Measurements from ENCODE around the gene DYNLL1. TPM values are rescaled to one million over a fixed set of nuclear protein-coding genes. Genes with fewer than 3 reads are reported as not detected.
"Not testable (repeated sequence)": the region's sequence is repeated elsewhere in the genome, so short reads cannot be mapped to it uniquely, and the experiment has no call there.

The DYNLL1 gene
- total RNA-seq, 2 donors from 2014 or later = 115 to 119 TPM

- H3K9me3 Mint-ChIP-seq = no peaks in the 10 kb centered on the region
- peaks cover 24% of the 10 kb centered on the region for H3K4me1 Mint-ChIP-seq (ENCODE audit: low read depth)
- H3K27ac Mint-ChIP-seq = no peak overlapping the region
- H3K36me3 Mint-ChIP-seq (ENCODE audit: insufficient read depth in 2 of 2) = peaks cover 7 to 20% of the 10 kb centered on the region in 2 donors
- ATAC-seq (replicated peaks in 1 of 2) = no peak
- H3K27me3 Mint-ChIP-seq (ENCODE audit: low read depth) = no peaks in the 10 kb centered on the region
- DNase-seq = no peak
- H3K4me3 Mint-ChIP-seq = no peak overlapping the region
Measured at GRCh38 chr12:120500581-120500980, 4.7 kb downstream of the DYNLL1 start.

GRCh38 chr12:120504587-120504986 lies 8.7 kb downstream of the DYNLL1 start:
- H3K27ac Mint-ChIP-seq = no peak overlapping the region
- H3K4me3 Mint-ChIP-seq = no peak overlapping the region
- peaks cover 1 to 7% of the 10 kb centered on the region in 2 donors for H3K36me3 Mint-ChIP-seq (ENCODE audit: insufficient read depth in 2 of 2)
- no peak for ATAC-seq (replicated peaks in 1 of 2)
- no peaks in the 10 kb centered on the region for H3K4me1 Mint-ChIP-seq (ENCODE audit: low read depth)
- no peaks in the 10 kb centered on the region for H3K9me3 Mint-ChIP-seq
- H3K27me3 Mint-ChIP-seq (ENCODE audit: low read depth) = no peaks in the 10 kb centered on the region
- no peak for DNase-seq

DNA sequence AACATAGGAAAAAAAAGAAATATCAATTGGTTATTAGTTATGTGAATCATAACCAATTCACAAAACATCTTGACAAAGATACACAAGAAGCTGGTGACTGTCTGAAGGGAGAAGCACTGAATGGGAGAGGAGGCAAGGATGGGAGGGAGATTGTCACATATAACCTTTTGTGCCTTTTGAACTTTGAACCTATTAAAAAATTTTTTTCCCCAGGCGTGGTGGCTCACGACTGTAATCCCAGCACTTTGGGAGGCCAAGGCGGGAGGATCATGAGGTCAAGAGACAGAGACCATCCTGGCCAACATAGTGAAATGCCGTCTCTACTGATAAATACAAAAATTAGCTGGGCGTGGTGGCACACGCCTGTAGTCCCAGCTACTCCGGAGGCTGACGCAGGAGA lies 12.6 kb downstream of the DYNLL1 start:
- no peaks in the 10 kb centered on the region for H3K4me1 Mint-ChIP-seq (ENCODE audit: low read depth)
- H3K4me3 Mint-ChIP-seq = no peak overlapping the region
- ATAC-seq (replicated peaks in 1 of 2) = no peak
- H3K9me3 Mint-ChIP-seq = no peaks in the 10 kb centered on the region
- H3K27me3 Mint-ChIP-seq (ENCODE audit: low read depth) = no peaks in the 10 kb centered on the region
- no peak overlapping the region for H3K27ac Mint-ChIP-seq
- H3K36me3 Mint-ChIP-seq (ENCODE audit: insufficient read depth in 2 of 2) = peaks cover 0 to 6% of the 10 kb centered on the region in 2 donors
- no peak for DNase-seq

DNA sequence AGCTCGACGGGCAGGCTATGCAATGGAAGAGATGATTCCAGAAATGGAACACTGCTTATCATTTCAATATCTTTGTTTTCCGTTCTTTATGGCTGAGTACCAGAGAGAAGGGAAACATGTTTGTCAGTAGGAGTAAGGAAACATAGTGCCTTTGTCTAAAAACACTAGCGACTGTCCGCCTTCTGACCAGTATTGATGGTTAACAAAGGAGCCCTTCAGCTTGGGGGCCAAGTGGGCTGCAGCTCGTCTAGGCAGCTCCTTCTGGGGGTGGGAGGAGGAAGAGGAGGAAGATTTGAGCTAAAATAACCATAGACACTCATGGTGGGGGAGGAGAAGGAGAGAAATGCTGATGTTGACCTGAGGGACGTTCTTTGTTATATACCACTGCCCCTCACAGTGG lies 18.1 kb downstream of the DYNLL1 start:
- Mint-ChIP-seq H3K27ac (no peak overlapping the region), H3K9me3 (no peaks in the 10 kb centered on the region), H3K4me3 (no peak overlapping the region)

GRCh38 chr12:120515496-120515895 lies 19.6 kb downstream of the DYNLL1 start:
- ATAC-seq (replicated peaks in 1 of 2) (no peak), DNase-seq (no peak)
- Mint-ChIP-seq H3K36me3 (ENCODE audit: insufficient read depth in 2 of 2) (peaks cover 5 to 8% of the 10 kb centered on the region in 2 donors), H3K4me1 (ENCODE audit: low read depth) (no peaks in the 10 kb centered on the region), H3K27me3 (ENCODE audit: low read depth) (no peaks in the 10 kb centered on the region), H3K4me3 (no peak overlapping the region), H3K9me3 (no peaks in the 10 kb centered on the region), H3K27ac (no peak overlapping the region)

More for the DNA sequence above, 18.1 kb downstream of the DYNLL1 start:
- no peak for DNase-seq
- no peaks in the 10 kb centered on the region for H3K27me3 Mint-ChIP-seq (ENCODE audit: low read depth)
- H3K4me1 Mint-ChIP-seq (ENCODE audit: low read depth) = no peaks in the 10 kb centered on the region
- ATAC-seq (replicated peaks in 1 of 2) = no peak
- H3K36me3 Mint-ChIP-seq (ENCODE audit: insufficient read depth in 2 of 2) = peaks cover 5 to 11% of the 10 kb centered on the region in 2 donors

DNA sequence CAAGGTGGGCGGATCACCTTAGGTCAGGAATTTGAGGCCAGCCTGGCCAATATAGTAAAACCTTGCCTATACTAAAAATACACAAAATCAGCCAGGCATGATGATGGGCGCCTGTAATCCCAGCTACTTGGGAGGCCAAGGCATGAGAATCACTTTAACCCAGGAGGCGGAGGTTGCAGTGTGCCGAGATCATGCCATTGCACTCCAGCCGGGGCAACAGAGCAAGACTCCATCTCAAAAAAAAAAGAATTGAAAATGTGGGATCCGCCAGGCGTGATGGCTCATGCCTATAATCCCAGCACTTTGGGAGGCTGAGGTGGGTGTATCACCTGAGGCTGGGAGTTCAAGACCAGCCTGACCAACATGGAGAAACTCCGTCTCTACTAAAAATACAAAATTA lies 23.4 kb downstream of the DYNLL1 start:
- not testable (repeated sequence) for H3K27me3 Mint-ChIP-seq (ENCODE audit: low read depth); H3K4me1 Mint-ChIP-seq (ENCODE audit: low read depth); H3K4me3 Mint-ChIP-seq; H3K36me3 Mint-ChIP-seq (ENCODE audit: insufficient read depth in 2 of 2); DNase-seq; H3K27ac Mint-ChIP-seq; ATAC-seq (replicated peaks in 1 of 2); H3K9me3 Mint-ChIP-seq

GRCh38 chr12:120522568-120522967 lies 26.7 kb downstream of the DYNLL1 start:
- Mint-ChIP-seq H3K4me1 (ENCODE audit: low read depth) (no peaks in the 10 kb centered on the region), H3K36me3 (ENCODE audit: insufficient read depth in 2 of 2) (peaks cover 0 to 4% of the 10 kb centered on the region in 2 donors), H3K27ac (no peak overlapping the region), H3K4me3 (no peak overlapping the region), H3K9me3 (no peaks in the 10 kb centered on the region), H3K27me3 (ENCODE audit: low read depth) (no peaks in the 10 kb centered on the region)
- no peak for DNase-seq
- no peak for ATAC-seq (replicated peaks in 1 of 2)

DNA sequence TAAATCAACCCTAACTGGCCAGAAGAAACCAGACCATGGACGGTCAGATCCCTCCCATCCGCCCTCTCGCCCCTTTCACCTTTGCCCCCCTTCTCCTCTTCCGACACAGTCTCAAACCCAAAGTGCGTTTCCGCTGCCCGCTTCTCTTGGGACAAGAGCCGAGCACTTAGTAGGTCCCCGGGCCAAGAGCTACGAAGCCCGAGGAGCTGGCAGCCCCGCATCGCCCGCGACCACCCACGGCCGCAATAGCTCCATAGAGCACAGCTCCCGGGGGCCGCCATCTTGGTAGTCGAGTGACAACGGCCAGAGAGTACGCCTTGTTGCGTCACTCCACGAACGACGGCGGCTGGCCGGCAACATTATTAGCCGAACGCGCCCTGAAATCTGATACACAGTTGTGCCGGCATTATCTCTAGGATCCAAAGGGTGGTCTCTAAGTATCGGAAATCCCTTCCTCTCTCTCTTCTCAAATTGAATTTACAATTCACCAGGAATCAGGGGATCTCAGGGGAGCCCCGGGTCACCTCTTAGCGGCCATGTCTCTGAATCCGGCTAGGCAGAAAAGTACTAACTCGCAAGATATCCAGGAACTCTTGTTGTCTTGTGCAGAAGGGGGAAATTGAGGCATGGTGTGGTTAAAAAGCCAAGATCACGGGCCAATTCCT lies 33.1 kb downstream of the DYNLL1 start, which contains the start of gene COQ5:
Gene COQ5 (minus strand): TSS at position 298 of the 665 bp plus-strand sequence. CDS start 17 bp downstream, at position 281.
- Mint-ChIP-seq H3K9me3 (no peaks in the 10 kb centered on the region), H3K27ac (peak within 1 kb of the TSS; percentile 100), H3K27me3 (ENCODE audit: low read depth) (no peaks in the 10 kb centered on the region), H3K36me3 (ENCODE audit: insufficient read depth in 2 of 2) (peaks cover 0 to 5% of the 10 kb centered on the region in 2 donors), H3K4me3 (peak within 1 kb of the TSS; percentile 99 to 100), H3K4me1 (ENCODE audit: low read depth) (peaks cover 23% of the 10 kb centered on the region)
- peak; percentile 86 to 87 for DNase-seq
- peak; percentile 96 for ATAC-seq (replicated peaks in 1 of 2)

DNA sequence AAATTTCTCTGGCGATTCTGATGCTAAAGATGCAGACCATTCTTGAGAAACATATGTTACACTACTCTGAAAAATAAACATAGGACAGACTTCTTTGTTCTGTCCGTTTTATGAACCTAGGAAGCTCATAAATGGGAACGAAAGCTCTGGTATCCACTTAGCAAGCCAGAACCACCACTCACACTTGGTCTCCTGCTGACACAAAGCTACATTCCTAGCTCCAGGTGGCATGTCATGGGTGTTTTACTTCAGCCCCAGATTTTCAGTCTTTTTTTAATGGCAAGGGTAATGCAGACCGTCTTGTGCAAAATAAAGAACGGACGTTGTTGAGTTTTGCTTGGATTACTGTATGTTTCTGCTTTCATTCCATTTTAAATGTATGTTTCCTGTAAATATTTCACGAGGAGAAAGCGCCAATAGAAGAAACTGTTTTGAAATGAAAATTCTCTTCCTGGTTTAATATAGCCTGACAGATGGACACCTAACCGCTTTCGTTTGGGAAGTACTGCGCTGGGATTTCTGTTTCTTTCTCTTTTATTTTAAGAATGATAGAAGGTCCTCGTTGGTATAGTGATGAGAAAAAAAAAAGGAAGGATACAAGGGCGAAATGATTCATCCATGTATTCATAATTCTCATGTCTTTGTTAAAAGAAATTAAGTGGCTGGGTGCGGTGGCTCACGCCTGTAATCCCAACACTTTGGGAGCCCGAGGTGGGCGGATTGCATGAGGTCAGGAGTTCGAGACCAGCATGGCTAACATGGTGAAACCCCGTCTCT lies 33.9 kb downstream of the DYNLL1 start:
- Mint-ChIP-seq H3K27me3 (ENCODE audit: low read depth) (no peaks in the 10 kb centered on the region), H3K9me3 (no peaks in the 10 kb centered on the region), H3K36me3 (ENCODE audit: insufficient read depth in 2 of 2) (peaks cover 2 to 6% of the 10 kb centered on the region in 2 donors), H3K4me1 (ENCODE audit: low read depth) (peaks cover 26% of the 10 kb centered on the region), H3K4me3 (peak overlapping the region; percentile 99 to 100), H3K27ac (peak overlapping the region; percentile 100)
- ATAC-seq (replicated peaks in 1 of 2) (no peak), DNase-seq (no peak)

DNA sequence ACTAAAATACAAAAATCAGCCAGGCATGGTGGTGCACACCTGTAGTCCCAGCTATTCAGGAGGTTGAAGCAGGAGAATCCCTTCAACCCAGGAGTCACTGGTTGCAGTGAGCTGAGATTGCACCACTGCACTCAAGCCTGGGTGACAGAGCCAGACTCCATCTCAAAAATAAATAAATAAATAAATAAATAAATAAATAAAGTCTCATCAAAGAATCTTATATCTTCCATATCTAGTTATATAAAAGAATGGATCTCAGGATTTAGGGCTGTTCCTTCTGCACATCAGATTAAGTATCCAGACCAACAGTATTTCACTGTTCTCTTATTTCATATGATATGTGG lies 34.5 kb downstream of the DYNLL1 start:
- peaks cover 29% of the 10 kb centered on the region for H3K4me1 Mint-ChIP-seq (ENCODE audit: low read depth)
- H3K36me3 Mint-ChIP-seq (ENCODE audit: insufficient read depth in 2 of 2) = peaks cover 5 to 11% of the 10 kb centered on the region in 2 donors
- not testable (repeated sequence) for H3K27me3 Mint-ChIP-seq (ENCODE audit: low read depth); H3K27ac Mint-ChIP-seq; ATAC-seq (replicated peaks in 1 of 2); H3K9me3 Mint-ChIP-seq; DNase-seq
- H3K4me3 Mint-ChIP-seq = peak overlapping the region; percentile 99 to 100

- ATAC-seq (replicated peaks in 1 of 2) (no peak), DNase-seq (no peak)
- H3K9me3 Mint-ChIP-seq = no peaks in the 10 kb centered on the region
- no peak overlapping the region for H3K4me3 Mint-ChIP-seq
- peaks cover 53% of the 10 kb centered on the region for H3K4me1 Mint-ChIP-seq (ENCODE audit: low read depth)
- H3K27ac Mint-ChIP-seq = no peak overlapping the region
- H3K27me3 Mint-ChIP-seq (ENCODE audit: low read depth) = no peaks in the 10 kb centered on the region
- H3K36me3 Mint-ChIP-seq (ENCODE audit: insufficient read depth in 2 of 2) = peaks cover 5 to 15% of the 10 kb centered on the region in 2 donors
Measured at GRCh38 chr12:120532701-120533238, 36.9 kb downstream of the DYNLL1 start.

DNA sequence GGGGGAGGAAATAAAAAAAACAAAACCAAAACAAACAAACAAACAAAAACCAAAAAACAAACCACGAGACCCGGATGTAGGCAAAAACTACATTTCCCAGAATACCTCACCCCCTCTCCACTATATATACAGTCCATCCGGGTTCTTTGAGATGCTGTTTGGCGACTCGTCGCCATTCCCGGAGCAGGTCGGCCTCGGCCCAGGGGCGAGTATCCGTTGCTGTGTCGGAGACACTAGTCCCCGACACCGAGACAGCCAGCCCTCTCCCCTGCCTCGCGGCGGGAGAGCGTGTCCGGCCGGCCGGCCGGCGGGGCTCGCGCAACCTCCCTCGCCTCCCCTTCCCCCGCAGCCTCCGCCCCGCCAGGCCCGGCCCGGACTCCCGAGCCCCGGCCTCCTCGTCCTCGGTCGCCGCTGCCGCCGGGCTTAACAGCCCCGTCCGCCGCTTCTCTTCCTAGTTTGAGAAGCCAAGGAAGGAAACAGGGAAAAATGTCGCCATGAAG lies 38.3 kb downstream of the DYNLL1 start, which contains the start of gene RNF10:
Gene RNF10 (plus strand): TSS at position 154 of the 500 bp plus-strand sequence. CDS start 456 bp downstream, outside the sequence.
- no peaks in the 10 kb centered on the region for H3K9me3 Mint-ChIP-seq
- peak within 1 kb of the TSS; percentile 88 to 97 for H3K4me3 Mint-ChIP-seq
- peaks cover 62% of the 10 kb centered on the region for H3K4me1 Mint-ChIP-seq (ENCODE audit: low read depth)
- H3K27me3 Mint-ChIP-seq (ENCODE audit: low read depth) = no peaks in the 10 kb centered on the region
- ATAC-seq (replicated peaks in 1 of 2) (peak; percentile 80 to 81), DNase-seq (peak; percentile 80)
- peaks cover 6 to 16% of the 10 kb centered on the region in 2 donors for H3K36me3 Mint-ChIP-seq (ENCODE audit: insufficient read depth in 2 of 2)
- peak within 1 kb of the TSS; percentile 98 for H3K27ac Mint-ChIP-seq

Data from activated T-cell treated with anti-CD3 and anti-CD28 coated beads, Interleukin-2, amount 50 U/mL, for 72 hours (primary cell).